HG02588 (cell line): Measurements from ENCODE around the gene MARK4.
"Not testable (repeated sequence)": the region's sequence is repeated elsewhere in the genome, so short reads cannot be mapped to it uniquely, and the experiment has no call there.

Experiments
- ATAC-seq: cut with Tn5 transposase; IDR thresholded peaks from one replicate; pipeline ENCODE4 v1.9.1; 2021; ENCODE audit warnings: mild to moderate bottlenecking, moderate library complexity; ENCODE audit not compliant: unreplicated experiment

Gene MARK4

DNA sequence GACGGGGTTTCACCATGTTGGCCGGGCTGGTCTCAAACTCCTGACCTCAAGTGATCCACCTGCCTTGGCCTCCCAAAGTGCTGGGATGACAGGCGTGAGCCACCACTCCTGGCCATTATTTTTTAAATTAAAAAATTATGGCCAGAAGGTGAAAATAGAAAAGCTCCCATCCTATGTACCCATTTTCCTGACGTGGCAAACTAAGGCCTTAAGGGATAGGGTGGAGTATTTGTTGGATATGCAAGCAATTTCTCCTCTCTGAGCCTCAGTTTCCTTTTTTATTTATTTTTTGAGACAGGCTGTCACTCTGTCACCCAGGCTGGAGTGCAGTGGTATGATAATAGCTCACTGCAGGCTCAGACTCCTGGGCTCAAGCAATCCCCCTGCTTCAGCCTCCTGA lies 83.8 kb downstream of the MARK4 start:
- ATAC-seq: not testable (repeated sequence)

GRCh38 chr19:45336696-45337251 lies 85.7 kb downstream of the MARK4 start:
- ATAC-seq: no peak

- ATAC-seq: no peak
These were observed 88.6 kb downstream of the MARK4 start for GRCh38 chr19:45339629-45340028.

DNA sequence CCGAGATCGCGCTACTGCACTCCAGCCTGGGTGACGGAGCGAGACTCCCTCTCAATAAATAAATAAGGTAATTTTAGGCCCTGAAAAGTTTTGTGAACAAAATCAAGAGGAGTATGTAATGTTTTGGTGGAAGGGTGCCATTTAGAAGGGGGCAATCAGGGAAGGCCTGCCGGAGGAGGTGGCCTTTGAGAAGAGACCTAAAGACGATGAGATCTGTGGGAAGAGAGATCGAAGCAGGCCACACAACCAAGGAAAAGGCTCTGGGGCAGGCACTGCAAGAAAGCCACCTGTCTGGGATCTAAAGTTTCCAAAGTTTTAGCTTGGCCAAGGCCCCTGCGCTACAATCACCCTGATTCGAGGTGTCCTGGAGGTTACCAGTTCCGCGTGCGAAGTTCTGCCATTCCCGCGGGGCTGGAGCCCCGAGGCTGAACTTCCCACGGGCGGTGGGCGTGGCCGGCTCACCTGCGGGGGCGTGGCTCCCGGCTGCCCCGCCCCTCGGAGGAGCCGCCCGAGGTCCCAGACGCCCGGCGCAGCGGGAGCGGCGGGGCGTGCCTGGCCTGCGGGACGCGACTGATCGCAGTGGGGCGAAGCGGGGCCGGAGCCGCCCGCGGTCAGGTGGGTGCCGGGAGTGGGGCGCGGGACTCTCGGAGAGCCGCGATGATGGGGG lies 89.3 kb downstream of the MARK4 start, which contains the start of gene KLC3:
Gene KLC3, plus strand, starts transcription at position 519 of the 667 bp plus-strand sequence. CDS start 4,792 bp downstream, outside the sequence.
- no peak for ATAC-seq

GRCh38 chr19:45340899-45341453 lies 89.9 kb downstream of the MARK4 start:
- ATAC-seq: no peak

DNA sequence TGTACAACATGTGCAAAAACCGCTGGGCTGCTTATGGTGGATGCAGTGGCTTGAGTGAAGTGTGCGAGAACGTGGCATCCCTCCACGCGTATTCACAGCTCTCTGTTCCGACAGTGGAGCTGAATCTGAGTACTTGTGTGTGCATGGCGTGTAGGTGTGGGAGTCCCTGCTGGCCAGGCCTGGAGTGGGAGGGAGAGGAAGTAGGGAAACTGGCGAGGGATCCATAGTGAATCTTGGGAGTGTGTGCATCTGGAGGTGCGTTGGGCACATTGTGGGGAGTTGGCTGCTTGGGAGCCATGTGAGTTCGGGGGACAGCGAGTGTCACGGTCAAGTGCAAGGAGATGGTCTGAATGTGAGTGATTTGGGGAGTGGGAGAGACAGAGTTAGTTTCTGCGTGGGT lies 91.8 kb downstream of the MARK4 start:
- ATAC-seq: no peak

- ATAC-seq: no peak
These were observed 93.8 kb downstream of the MARK4 start for GRCh38 chr19:45344621-45345505.

GRCh38 chr19:45345506-45345860 lies 94.4 kb downstream of the MARK4 start:
- ATAC-seq: no peak

DNA sequence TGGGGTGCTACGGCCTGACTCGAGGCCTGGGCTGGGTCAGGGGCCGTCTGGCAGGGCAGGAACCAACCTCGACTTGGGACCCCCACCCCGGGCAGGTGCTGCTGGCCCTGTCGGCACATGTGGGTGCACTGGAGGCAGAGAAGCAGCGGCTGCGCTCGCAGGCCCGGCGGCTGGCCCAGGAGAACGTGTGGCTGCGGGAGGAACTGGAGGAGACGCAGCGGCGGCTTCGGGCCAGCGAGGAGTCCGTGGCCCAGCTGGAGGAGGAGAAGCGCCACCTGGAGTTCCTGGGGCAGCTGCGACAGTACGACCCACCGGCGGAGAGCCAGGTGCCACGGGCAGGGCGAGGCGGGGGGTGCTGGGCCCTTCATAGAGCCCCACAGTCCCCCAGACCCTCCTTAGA lies 95.4 kb downstream of the MARK4 start:
- ATAC-seq: no peak

- ATAC-seq: no peak
These were observed 96.7 kb downstream of the MARK4 start for GRCh38 chr19:45347570-45348366.

DNA sequence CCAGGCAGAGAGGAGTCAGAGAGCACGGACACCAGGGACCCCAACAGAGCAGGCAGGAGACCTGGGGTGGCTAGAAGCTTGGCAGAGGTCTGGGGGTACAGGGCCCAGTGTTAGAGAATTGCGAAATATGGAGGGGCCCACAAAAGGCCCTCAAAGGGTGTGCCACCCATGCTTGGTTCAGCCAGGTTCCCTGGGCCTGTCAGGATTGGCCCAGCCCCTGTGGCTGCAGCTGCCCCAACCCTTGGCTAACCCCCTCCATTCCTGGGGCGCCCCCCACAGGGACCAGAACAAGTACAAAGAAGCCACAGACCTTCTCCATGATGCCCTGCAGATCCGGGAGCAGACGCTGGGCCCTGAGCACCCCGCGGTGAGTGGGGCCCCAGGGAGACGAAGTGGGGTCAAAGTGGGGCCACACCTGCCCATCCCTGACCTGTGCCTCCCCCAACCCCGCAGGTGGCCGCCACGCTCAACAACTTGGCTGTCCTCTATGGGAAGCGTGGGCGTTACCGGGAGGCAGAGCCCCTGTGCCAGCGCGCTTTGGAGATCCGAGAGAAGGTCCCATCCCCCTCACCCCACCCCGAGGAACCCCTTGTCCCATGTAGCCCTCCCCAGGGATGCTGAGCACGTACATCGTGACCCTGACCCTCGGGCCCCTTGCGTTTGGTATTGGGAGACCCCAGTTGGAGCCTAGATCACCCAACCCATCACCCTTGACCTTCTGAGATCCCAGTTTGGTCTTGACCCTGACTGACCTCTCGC lies 97.5 kb downstream of the MARK4 start:
- no peak for ATAC-seq

DNA sequence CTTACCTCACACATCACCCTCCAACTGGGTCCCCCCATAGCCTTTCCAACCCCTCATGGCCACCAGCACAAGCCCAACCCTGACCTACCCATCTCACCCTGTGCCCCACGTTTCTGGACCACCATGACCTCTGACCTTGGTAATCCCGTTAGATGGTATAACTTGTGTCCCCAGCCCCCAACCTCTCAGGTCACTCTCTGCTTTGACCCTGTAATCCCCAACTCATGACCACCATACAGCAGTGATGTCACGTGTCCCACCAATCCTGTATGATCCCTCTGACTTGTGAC lies 98.0 kb downstream of the MARK4 start:
- no peak for ATAC-seq

DNA sequence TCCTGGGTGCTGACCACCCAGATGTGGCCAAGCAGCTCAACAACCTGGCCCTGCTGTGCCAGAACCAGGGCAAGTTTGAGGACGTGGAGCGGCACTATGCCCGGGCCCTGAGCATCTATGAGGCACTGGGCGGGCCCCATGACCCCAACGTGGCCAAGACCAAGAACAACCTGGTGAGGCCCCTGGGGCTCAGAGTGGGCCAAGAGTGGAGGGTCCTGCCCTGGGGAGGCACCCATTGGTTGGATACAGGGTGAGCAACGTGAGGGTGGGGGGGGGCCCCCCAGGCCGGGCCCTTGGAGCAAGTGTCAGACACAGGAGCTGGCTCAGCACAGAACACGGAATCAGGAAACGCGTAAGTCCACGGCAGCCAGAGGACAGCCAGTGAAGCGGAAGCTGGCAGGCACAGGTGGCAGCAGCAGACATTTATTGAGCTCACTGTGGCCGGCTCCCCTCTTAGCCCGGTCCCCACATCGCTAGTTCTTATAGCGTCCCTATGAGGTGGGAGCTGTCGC lies 98.4 kb downstream of the MARK4 start:
- ATAC-seq: no peak

GRCh38 chr19:45350477-45351058 lies 99.5 kb downstream of the MARK4 start:
- ATAC-seq: no peak

DNA sequence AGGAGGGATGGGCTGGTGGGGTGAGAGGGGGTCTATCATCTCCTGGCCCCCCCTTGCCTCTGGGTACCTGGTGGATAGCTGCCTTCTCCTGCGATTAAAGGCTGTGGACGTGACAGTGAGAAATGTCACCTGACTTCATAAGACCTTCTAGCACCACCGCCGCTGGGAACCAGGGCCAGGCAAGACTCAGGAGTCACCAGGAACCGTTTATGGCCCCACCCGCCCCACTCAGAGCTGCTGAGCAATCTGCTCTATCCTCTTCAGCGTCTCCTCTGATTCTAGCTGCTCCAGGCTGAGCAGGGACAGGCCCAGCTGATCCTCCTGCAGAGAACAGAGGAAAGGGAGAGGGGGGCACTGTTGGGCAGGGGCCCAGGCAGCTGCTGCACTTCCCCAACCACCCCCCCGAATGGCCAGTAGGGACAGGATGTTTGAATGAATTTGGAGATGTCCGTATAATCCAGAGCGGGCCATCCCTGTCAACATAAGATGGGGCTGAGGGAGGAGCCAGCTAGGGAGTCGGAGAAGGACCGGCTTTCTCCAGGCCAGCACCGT lies 100.4 kb downstream of the MARK4 start:
- ATAC-seq: no peak

DNA sequence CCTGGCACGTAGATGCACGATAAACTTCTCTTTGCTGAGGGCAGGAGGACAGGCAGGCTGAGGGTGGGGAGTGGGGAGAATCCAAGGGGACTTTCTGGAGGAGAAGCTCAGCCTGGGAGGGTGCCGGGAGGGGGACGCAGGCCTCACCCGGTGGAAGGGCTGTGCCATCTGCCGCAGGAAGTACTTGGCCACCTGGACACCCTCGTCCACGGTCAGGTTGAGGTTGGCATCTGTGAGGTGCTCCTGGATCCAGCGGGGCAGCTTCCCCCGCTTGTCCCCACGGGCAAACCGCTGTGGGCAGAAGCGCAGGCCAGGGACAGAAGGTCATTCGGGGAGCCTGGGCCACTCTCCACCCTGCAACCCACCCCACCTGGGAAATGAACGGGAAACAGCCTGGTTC lies 101.0 kb downstream of the MARK4 start:
- no peak for ATAC-seq

GRCh38 chr19:45352471-45352870 lies 101.4 kb downstream of the MARK4 start:
- no peak for ATAC-seq

DNA sequence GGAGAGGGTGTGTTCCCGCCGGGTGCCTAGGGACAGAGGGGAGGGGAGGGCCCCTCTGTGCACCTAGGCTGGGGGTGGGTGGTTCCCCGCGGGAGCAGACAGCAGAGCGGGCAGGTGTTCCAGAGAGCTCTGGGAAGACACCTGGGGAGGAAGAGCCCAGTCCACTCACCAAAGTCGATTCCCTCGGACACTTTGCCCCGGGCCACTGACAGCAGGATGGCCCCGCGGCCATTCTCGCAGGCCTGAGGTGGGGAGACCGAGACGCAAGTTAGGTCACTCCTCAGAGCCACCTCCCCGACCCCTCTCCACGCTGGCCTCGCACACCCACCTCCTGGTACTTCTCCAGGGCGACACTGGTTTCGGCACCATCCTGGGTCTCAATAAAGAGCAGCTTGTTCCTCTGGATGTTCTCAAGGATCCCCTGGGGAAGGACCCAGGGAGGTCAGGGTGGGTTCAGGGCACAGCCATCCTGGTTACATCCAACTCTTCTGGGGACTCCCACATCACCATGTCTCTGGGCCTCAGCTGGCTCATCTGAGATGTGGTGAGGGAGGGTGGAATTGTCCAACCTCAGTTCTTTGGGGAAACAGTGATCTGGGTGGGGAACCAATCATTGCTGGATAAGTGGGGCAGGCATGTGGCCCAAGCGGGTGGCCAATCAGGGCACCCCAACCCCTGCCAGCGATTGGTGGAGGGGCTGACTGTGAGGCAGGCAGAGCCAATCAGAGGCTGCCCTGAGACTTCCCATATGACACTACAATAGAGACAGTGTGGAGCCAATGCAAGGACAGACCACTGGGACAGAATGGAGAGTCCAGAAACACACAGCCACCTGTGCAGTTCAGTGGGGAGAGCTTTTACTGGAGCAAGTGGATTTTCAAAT lies 102.1 kb downstream of the MARK4 start:
- ATAC-seq: no peak
